HEK293 (cell line): ENCODE measurements around the gene CTR9.

ENCODE experiments used
- PRDM10 ChIP-seq: fragments of 450-650 bp; formaldehyde crosslinking; IDR thresholded peaks from 2 replicates; pipeline ENCODE4 v1.5.1; 2016; ENCODE audit warnings: missing biosample characterization, missing genetic modification characterization
- REPIN1 ChIP-seq: fragments of 450-650 bp; formaldehyde crosslinking; IDR thresholded peaks from 2 replicates; pipeline ENCODE4 v1.5.1; 2017; ENCODE audit warnings: missing biosample characterization, missing genetic modification characterization, low read depth
- ZBTB1 ChIP-seq: fragments of 450-650 bp; formaldehyde crosslinking; IDR thresholded peaks from 2 replicates; pipeline ENCODE4 v1.5.1; 2016; ENCODE audit warnings: missing biosample characterization, missing genetic modification characterization
- ZBTB21 ChIP-seq: fragments of 450-650 bp; formaldehyde crosslinking; IDR thresholded peaks from 2 replicates; pipeline ENCODE4 v1.5.1; 2017; ENCODE audit warnings: missing biosample characterization, missing genetic modification characterization
- ZFP3 ChIP-seq: fragments of 450-650 bp; formaldehyde crosslinking; IDR thresholded peaks from 2 replicates; pipeline ENCODE4 v1.5.1; 2016; ENCODE audit warnings: low read depth, missing biosample characterization, missing genetic modification characterization
- ZFP69B ChIP-seq: fragments of 450-650 bp; formaldehyde crosslinking; IDR thresholded peaks from 2 replicates; pipeline ENCODE4 v1.5.1; 2016; ENCODE audit warnings: missing biosample characterization, missing genetic modification characterization
- ZNF350 ChIP-seq: fragments of 450-650 bp; formaldehyde crosslinking; IDR thresholded peaks from 2 replicates; pipeline ENCODE4 v1.5.0; 2017; ENCODE audit warnings: missing biosample characterization, mild to moderate bottlenecking, missing genetic modification characterization
- ZNF692 ChIP-seq: fragments of 450-650 bp; formaldehyde crosslinking; IDR thresholded peaks from 2 replicates; pipeline ENCODE4 v1.5.1; 2016; ENCODE audit warnings: missing biosample characterization, missing genetic modification characterization
- TF ChIP-seq, protein P1 (sequence below): fragments of 450-650 bp; formaldehyde crosslinking; IDR thresholded peaks from 2 replicates; pipeline ENCODE4 v1.5.1; 2016; ENCODE audit warnings: missing biosample characterization, missing genetic modification characterization
- TF ChIP-seq, protein P2 (sequence below): fragments of 450-650 bp; formaldehyde crosslinking; IDR thresholded peaks from 2 replicates; pipeline ENCODE4 v1.5.1; 2016; ENCODE audit warnings: missing biosample characterization, missing genetic modification characterization

DNA sequence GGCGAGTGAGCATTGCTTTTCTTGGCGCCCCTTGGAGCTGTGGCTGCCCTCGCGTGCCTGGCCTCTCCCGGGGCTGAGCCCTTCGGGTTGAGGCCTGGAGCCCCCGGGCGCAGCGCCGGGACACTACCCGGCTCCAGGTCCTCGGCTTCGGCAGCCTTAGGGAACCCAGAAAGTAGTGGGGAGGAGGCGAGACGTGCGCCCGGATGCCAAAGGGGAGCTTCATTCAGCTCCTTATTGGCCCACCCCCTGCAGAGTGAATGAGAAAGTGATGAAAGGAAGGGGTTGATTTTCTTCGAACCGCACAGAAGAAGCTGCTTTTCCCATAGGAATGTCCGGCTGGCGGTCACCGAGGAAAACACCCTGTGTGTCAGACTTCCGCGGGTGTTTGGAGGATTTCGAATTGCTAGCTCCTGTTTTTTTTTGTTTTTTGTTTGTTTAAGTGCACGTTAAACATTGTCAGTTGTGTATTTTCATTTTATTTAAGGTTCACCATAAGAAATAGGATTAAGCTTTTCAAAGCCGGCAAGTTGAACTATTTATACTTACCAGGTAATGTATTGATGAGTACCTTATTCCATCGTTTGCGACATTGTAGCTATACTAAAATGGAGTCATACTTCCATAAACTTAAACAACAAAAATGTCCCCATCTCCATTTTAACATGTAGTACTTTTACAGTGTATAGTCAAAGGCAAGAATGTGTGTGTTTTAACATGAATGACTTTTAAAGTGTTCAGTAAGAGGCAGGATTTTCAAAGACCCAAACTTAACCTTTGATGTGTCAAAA is 58.5 kb downstream of the CTR9 start:
- TF ChIP-seq PRDM10 (tag by site-specific recombination) (no peak), REPIN1 (tag by site-specific recombination) (no peak), ZBTB21 (tag by site-specific recombination) (no peak), ZNF692 (tag by site-specific recombination) (peak; percentile 43; the same call in 1 of the 2 replicates), ZFP69B (peak; percentile 49; the same call in 1 of the 2 replicates), ZFP3 (no peak), ZNF350 (tag by site-specific recombination) (no peak), ZBTB1 (tag by site-specific recombination) (no peak)
- TF ChIP-seq, protein P1, sequence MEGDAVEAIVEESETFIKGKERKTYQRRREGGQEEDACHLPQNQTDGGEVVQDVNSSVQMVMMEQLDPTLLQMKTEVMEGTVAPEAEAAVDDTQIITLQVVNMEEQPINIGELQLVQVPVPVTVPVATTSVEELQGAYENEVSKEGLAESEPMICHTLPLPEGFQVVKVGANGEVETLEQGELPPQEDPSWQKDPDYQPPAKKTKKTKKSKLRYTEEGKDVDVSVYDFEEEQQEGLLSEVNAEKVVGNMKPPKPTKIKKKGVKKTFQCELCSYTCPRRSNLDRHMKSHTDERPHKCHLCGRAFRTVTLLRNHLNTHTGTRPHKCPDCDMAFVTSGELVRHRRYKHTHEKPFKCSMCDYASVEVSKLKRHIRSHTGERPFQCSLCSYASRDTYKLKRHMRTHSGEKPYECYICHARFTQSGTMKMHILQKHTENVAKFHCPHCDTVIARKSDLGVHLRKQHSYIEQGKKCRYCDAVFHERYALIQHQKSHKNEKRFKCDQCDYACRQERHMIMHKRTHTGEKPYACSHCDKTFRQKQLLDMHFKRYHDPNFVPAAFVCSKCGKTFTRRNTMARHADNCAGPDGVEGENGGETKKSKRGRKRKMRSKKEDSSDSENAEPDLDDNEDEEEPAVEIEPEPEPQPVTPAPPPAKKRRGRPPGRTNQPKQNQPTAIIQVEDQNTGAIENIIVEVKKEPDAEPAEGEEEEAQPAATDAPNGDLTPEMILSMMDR (tag by site-specific recombination): no peak
- TF ChIP-seq, protein P2, sequence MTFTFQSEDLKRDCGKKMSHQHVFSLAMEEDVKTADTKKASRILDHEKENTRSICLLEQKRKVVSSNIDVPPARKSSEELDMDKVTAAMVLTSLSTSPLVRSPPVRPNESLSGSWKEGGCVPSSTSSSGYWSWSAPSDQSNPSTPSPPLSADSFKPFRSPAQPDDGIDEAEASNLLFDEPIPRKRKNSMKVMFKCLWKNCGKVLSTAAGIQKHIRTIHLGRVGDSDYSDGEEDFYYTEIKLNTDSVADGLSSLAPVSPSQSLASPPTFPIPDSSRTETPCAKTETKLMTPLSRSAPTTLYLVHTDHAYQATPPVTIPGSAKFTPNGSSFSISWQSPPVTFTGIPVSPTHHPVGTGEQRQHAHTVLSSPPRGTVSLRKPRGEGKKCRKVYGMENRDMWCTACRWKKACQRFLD: no peak
